GM21619 (cell line): ENCODE measurements around the gene SNX9.
"Not testable (repeated sequence)": the region's sequence is repeated elsewhere in the genome, so short reads cannot be mapped to it uniquely, and the experiment has no call there.

ENCODE experiments used
- ATAC-seq: cut with Tn5 transposase; IDR thresholded peaks from one replicate; pipeline ENCODE4 v1.9.1; 2021; ENCODE audit not compliant: unreplicated experiment

Gene SNX9

DNA sequence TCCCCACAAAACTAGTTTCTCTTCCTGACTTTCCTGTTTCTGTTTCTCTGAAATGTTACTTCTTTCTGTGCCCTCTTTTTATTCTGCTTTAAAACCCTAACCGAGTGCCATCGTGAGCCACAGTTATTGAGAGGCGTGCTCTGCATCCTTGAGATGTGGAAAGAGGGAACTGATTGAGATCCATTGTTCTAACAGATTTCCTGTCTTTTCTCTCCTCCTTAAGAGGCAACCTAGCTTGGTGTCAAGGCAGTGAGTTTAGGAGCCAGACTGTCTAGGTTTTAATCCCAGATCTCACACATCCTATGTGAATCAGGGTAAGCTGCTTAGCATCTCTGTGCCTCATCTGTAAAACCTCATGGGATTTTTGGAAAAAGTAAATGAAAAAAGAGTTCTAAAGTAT lies 57.5 kb downstream of the SNX9 start:
- no peak for ATAC-seq

DNA sequence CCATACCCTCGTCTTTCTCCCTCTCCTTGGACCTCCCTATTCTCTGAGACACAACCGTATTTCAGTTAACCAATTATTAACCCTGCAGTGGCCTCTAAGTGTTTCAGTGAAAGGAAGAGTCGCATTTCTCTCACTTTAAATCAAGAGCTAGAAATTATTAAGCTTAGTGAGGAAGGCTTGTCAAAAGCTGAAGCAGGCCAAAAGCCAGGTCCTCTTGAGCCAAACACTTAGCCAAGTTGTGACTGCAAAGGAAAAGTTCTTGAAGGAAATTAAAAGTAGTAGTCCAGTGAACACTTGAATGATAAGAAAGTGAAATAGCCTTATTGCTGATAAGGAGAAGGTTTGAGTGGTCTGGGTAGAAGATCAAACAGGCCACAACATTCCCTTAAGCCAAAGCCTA lies 58.3 kb downstream of the SNX9 start:
- no peak for ATAC-seq

DNA sequence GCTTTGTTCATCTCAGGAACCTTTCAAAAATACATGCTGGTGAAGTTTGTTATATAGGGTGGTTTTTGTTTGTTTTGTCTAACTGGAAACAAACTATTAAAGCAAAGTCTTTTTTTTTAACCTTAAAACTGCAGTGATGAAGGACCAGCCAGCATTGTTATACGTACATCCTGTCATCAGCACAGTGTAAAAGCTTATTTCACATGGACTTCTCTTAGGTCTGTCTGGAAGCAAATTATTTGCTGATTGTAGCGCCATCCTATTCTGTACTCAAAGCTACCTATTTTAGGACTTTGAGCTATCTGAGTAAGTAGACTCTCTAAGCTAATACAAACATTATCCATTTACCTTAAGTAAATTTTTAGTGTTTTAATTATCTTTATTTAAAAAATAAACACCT lies 61.7 kb downstream of the SNX9 start:
- ATAC-seq, result no peak

DNA sequence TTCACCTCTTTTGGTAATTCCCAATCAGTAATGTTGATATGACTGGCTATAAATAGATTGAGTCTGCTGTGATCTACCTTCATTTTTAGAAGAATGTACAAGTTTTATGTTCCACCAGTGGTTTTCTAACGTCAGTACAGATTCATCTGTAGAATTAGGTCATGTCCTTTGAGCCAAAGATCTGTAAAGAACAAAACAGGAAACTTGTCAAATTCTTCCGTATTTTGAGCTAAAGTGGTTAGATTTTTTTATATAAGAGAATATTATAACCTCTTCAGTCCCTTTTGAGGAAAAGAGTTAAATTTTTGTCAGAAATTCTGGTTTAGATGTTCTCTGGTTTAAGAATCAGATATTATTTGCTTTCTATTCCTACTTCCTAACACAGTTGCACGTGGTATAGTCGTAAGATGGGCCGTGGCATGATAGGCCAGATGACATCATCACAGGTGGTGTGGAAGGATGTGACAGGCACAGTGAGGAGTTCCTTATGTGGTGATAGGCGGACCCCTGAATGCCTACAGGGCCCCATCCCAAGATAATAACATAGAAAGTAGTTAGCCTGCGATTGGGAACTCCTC lies 62.3 kb downstream of the SNX9 start:
- ATAC-seq, result no peak

DNA sequence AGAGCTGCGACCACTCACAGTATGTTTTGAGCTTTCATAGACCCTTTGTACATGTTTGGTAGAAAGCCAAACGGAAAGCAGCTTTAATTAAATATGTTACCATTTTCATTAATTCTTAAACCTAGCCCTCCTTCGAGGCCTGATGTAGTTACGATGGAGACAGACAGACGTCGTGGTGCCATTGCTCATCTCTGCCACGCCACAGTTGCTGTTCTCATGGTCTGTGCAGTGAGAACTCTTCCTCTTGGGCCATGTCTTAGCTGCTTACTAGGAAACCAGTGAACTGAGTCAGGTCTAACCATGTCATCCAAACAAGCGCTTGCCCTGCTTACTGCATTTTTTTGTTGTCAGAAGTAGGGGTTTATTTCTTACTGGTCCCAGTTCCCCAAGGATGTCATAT lies 62.8 kb downstream of the SNX9 start:
- no peak for ATAC-seq

DNA sequence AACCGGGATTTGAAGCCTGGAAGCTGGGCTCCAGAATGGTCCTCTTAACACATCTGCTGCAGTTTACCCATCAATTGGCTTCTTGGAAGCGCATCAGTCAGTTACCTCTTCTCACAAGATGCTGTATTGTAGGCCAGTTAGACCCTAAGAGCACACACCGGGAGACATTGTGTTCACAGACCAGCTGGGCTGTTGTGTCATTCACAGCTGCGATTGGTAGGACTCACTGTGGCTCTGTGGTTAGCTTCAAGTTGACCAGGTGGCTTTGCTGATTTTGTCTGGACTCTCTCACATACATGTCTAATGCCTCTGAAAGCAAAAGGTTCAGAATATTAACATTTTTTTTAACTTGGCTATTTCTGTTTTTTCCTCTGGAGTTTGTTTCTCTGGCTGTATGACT lies 64.8 kb downstream of the SNX9 start:
- ATAC-seq, result no peak

DNA sequence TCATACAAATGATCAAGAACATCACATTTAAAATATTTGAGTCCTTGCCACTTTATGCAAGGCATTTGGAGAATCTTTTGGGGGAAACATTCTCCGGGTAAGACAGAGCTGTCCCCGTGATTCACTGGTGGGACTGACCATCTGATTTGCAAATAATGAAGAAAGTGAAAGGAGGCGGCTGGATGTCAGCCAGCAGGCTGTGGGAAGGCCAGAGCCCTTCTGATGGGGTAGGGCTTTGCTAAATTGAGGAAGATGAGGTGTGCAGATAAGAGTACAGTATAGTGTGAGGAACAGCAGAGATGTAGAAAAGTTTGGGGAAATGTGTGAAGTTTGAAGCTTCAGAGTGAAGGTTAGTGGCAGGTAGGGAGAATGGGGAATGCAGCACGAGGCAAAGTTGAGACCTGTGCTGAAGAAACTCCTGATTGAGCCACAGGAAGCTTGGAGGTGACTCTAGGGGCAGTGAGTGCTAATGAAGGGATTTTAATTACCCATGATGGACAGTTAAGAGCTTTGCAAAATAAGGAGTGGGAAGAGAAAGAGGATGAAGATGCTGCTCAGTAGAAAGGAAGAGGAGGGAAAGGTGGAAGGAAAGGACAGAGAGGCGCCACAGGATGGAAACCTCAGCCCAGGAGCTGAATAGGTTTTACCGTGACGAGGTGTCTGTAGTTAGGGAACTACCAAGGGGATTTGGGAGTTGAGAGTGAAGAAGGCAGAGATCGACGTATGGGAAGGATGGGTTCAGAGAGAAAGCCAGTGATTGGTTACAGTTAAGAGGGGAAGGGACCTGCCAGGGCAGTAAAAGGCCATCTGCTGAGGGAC lies 68.7 kb downstream of the SNX9 start:
- ATAC-seq, result no peak

DNA sequence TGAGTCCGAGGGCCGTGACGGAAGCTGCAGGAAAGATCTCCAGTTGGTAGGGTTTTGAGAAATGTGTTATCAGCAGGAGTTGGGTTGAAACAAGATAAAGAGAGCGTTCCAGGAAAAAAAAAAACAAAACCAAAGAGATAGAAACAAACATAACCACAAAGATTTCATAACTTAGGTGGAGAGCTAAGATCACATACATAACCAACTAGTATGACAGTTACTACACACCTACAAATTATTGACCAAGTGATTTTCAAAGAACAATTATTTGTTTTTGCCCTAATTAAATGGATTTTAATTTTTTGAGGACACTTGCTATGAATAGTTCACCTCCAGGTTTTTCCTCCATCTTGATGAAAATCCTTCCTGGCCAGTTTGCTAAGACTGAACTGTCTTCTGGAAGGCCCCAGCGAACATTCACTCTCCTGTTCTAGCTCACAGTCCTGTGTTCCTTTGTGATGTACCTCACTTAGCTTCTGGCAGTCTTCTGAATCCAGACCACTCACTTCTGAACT lies 69.4 kb downstream of the SNX9 start:
- no peak for ATAC-seq

DNA sequence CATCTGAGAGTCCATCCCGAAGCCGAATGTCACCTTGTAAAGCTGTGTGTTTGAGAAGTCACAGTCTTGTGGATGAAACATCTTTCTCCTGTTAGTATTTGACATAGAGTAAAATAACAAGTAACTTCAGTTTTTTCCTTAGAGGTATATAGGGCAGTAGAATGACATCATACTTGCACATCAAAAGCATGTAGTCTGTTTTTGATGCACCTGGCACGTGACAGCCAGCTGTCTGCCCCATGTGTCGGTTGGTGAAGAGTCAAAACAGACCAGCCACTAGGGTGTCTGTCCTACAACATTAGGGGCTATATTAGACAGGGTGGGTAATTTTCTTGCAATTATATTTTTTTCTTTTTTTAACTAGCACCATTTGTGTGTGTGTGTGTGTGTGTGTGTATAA lies 70.2 kb downstream of the SNX9 start:
- ATAC-seq, result no peak

DNA sequence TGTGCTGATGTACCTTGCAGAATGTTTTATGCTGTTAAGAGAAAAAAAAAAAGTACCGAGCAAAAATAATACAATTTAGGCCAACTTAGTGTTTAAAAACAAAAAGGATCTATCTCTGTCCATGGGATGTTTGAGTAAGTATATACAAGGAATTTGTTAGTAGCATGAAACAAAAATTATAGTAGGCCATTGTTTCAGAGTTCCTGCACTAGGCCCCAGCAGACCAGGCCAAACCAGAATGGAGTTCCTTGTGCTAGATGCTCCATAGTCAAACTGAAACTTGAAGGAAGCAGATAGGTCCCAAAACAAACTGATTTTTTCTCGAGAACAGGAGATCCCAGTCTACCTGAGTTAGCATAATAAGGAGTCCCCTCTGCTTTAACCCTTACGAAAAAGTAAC lies 72.5 kb downstream of the SNX9 start:
- ATAC-seq, result no peak

DNA sequence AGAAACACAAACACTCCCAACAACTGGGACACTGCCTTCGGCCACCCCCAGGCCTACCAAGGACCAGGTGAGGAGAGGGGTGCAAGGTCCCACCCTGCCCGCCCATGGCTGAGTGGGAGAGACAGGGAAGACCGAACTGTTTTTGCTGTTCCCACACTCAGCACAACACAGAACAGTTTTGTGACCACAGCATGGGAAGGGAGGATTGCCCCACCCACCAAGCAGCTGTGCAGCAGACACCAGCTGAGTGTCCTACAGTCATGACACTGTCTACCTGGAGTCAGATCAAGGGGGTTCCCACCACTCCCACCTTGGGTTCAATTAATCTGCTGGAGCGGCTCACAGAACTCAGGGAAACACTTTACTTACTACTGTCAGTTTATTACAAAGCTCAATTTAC lies 73.9 kb downstream of the SNX9 start:
- no peak for ATAC-seq

DNA sequence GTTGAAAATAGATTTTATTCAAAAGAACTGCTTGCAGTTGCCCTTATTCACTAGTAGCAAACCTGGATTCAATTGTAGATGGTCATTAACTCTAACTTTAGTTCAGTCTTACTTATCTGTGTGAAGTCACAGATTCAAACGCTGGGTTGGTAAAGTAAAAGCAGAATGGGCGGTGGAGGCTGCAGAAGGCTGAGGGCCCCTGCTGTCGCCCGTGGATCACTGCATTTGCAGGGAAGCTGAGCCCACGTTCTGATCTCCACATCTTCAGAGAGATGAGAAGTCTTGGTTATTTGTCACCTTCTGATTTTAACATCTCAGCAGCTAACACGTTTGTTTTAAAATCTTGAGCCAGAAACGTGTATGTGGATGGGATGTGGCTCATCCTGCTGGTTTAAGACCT lies 75.1 kb downstream of the SNX9 start:
- ATAC-seq, result no peak

DNA sequence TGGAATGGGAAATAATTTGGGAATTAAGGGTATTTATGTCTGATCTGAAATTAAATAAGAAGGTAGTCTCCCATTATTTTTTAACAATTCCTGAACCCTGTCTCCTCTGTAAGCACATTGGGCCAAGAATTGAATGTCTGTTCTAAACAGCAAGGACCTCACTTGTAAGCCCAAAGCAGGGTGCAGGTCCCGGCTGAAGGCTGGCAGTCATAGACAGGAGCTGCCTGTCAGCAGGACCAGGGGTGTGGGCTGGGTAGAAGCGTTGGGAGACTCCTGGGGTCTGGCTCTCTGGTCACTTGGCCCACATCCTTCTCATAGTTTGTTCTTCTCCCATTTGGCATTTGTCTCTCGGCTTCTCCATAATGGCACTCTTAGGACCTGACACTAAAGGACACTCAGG lies 75.6 kb downstream of the SNX9 start:
- ATAC-seq, result no peak

DNA sequence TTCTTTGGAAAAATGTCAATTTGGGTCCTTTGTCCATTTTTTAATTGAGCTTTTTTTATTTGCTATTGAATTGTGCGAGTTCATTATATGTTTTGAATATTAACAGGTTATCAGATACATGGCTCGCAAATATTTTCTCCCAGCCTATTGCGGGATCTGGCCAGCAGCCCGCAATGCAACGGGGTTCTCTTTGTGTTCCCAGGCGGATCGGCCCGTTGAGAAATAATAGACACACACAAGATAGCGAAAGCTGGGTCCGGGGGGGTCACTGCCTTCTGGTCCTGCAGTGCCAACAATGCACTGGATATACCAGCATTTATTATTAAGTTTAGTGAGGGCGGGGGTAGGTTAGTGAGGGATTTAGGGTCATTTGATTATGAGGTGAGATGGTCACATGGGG lies 77.2 kb downstream of the SNX9 start:
- ATAC-seq, result not testable (repeated sequence)

DNA sequence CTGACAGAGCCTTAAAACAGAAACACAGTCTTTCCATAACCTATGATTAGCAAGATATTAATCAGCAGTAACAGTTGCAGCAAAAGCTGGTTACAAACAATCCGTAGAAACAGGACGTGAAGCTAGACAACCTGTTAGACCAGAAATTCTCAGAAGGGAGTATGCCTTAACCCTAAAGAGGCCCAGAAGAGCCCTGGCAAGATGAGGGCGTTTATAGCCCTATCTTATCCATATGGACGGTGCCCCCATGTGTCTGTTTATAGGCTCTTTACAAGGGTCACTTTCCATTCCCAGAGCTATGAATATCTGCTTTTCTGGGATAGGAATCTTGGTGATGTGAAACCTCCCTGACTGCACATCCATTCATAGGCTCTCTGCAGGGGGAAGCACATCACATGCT lies 77.7 kb downstream of the SNX9 start:
- ATAC-seq, result not testable (repeated sequence)

DNA sequence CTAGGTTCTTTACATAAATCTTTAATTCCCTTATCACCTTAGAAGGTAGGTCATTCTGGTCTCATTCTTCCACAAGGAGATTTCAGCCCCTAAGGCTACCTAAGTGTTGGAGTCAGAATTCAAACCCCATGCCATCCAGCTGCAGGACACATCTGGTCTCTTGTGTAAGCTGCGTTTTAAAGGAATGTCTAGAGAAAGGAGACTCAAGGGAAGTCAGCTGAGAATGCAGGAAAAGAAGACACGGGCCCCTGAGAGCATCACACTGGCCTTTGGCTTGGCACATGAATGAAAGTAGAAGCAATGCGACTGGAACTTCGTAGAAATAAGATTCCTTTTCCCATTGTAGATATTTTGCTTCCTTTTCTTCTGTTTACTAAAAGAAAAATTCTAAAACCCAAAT lies 82.0 kb downstream of the SNX9 start:
- no peak for ATAC-seq

DNA sequence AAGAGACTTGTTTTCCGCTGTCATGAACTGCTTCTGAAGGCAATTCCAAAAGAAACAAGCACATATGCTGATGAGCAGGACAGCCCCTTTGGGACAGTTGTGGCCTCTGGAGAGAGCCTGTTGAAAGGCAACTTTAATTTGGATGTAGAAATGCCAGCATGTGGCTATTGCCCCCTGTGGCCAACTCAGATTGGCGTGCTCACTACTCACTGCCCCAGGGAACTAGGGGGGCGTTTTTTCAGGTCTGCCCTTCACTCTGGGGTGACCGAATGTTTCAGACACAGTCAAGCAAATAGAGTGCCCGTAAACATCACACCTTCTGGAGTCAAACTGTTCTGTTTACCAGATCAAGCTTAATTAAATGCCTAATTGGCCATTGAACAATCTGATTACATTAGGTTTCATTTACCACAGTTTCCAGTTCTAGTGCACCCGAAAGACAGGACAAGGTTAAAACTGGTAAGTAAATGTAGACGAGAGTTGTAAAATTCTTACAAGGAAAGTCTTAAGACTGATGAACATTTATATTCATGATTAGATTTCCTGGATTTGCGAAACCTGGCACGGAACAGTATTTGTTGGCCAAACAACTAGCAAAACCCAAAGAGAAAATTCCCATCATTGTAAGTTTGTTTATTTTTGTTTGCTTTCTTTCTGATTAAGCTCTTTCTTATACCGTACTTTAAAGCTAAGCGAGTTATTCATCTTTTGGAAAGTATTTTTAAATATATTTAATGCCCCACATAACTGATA lies 82.7 kb downstream of the SNX9 start:
- ATAC-seq, result no peak

DNA sequence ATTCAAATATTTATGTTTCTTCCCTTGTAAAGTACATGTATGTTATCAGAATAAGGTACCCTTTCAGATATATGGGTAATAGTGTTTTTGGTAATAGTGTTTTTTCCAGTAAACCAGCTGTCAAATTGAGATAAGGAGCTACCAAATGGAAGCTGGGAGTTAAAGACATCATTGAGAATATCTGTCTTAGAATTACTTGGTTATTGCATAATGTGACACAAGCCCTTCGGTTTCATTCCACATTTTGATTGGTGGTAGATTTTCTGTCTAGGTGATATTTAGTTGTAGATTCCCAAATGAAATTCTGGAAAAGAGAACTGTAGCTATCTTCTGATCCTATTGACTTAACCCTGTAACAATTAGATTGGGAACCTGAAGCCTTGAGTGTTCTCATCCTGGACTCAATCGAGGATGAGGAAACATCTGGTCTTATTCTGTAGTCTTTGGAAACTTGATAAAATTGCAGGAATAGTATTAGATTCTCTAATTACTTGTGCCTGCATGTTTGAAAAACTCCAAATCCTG lies 83.6 kb downstream of the SNX9 start:
- ATAC-seq, result no peak

DNA sequence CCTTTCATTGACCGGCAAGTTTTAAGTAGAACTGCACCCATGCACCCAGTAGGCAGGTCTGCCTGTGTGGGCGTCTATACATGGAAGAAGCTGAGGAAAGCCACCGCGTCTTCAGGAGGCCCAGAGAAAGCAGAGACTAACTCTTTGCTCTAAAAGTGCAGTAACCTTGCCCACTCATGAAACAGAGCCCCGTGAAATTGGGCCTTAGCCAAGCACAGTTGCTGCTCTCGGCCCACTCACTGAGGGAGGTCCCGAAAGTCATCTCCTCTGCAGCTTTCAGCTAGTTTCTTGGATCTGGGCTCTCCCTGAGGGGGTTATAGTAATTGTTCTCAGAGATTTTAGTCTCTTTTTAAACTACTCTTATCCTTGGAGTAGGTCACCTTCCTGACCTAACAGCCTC lies 84.6 kb downstream of the SNX9 start:
- no peak for ATAC-seq

DNA sequence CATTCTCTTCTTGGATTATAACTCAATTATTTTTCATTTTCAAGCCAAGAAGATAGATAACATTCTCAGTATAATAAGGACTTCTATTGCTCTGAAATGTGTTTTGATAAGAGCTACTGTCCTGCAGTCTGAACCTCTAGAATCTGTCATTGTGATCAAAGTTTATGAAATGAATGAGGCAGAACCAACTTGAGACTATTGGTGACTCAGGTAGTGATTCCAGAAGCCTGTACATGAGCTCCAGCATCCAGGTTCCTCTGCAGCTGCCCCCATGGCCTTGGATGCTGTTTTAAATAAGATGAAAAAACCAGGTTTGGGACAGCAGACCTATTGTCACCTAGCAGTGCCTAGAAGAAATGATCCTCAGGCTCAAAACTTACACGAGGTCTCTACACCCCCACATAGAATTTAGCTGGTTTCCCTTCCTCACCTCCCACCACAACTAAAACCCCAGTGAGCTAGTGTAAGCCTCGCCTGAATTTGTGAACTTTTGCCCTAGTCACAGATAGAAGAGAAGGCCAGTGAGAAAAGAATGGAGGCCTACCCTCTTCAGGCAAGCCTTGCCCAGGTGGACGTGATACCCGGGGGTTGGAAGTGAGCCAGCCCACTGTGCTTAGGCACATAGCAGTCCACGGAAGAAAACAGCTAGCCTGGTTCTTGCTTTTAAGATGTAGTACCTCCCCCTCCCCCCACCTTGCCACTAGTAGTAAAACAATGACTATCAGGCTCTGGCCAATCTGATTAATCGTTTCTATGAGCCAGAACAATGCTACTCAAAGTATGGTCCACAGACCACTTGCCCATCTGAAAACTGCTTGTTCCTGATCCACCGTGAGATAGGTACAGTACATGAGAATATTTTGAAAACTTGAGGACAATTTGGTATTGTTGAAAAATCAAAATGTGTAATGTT lies 85.6 kb downstream of the SNX9 start:
- ATAC-seq, result peak; percentile 54

DNA sequence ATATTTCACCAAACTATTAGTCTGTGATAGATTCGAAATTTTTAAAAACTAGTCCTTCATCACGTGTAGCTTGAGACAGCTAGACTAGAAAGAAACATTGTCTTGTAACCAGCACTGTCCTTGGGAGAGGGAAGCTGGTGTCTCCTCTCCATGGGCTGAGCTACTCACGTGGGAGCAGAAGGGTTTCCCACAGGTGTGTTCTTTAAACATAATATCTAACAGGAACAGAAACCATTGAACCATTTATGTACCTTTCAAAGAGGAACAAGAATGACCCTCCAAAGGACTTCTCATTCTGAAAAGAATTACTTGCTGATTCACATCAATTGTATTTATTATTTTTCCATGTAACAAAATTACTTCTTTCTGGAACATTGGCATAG lies 86.2 kb downstream of the SNX9 start:
- no peak for ATAC-seq
